SU-DHL-6 (cell line): ENCODE results near the gene PKIB.

ENCODE experiments used
- H2AFZ ChIP-seq: fragments of 200-600 bp; sonication (generic); 2 replicates; pipeline ENCODE4 v1.6.1; 2014; ENCODE audit warnings: low read depth, mild to moderate bottlenecking, moderate library complexity, mixed read lengths, antibody characterized with exemption, low read length; ENCODE audit not compliant: severe bottlenecking
- H3F3A ChIP-seq: fragments of 200-600 bp; shearing (Covaris generic); 2 replicates; pipeline ENCODE4 v1.6.0; 2016; ENCODE audit warnings: antibody characterized with exemption, mild to moderate bottlenecking; ENCODE audit not compliant: insufficient read depth
- H3K27ac ChIP-seq: fragments of 200-600 bp; sonication (generic); 2 replicates; pipeline ENCODE4 v1.5.1; 2016; ENCODE audit warnings: low read depth, mild to moderate bottlenecking, low read length, moderate library complexity, mixed read lengths
- H3K27me3 ChIP-seq: fragments of 200-600 bp; sonication (generic), shearing (Covaris generic); 2 replicates; pipeline ENCODE4 v1.6.0; 2014; ENCODE audit warnings: mild to moderate bottlenecking, low read length
- H3K36me3 ChIP-seq: fragments of 200-600 bp; sonication (generic); 2 replicates; pipeline ENCODE4 v1.6.1; 2014; ENCODE audit warnings: mild to moderate bottlenecking, low read length, mixed read lengths
- H3K4me2 ChIP-seq: fragments of 300-600, 200-600 bp; shearing (Covaris generic), sonication (generic); 2 replicates; pipeline ENCODE4 v1.6.0; 2014; ENCODE audit warnings: low read length, low read depth, mild to moderate bottlenecking; ENCODE audit not compliant: poor library complexity, severe bottlenecking
- H3K4me3 ChIP-seq: fragments of 200-600 bp; sonication (generic); 2 replicates; pipeline ENCODE4 v1.5.1; 2014; ENCODE audit warnings: antibody characterized with exemption, low read length, mild to moderate bottlenecking, mixed read lengths; ENCODE audit not compliant: insufficient read depth, poor library complexity, severe bottlenecking
- H3K79me2 ChIP-seq: fragments of 200-600 bp; sonication (generic); 2 replicates; pipeline ENCODE4 v1.6.1; 2014; ENCODE audit warnings: mild to moderate bottlenecking, low read length, moderate library complexity; ENCODE audit not compliant: insufficient read depth
- H3K9ac ChIP-seq: fragments of 200-600 bp; sonication (generic); 2 replicates; pipeline ENCODE4 v1.7.0; 2014; ENCODE audit warnings: mild to moderate bottlenecking, low read length
- H3K9me2 ChIP-seq: fragments of 200-600 bp; sonication (generic); replicated peaks from 2 replicates; pipeline ENCODE4 v1.6.1; 2014; ENCODE audit warnings: low read length; ENCODE audit not compliant: insufficient read depth
- H3K9me3 ChIP-seq: fragments of 200-600 bp; sonication (generic); 2 replicates; pipeline ENCODE4 v1.6.1; 2014; ENCODE audit warnings: low read length, mixed read lengths; ENCODE audit not compliant: insufficient read depth
- H4K20me1 ChIP-seq: fragments of 200-600 bp; sonication (generic); 2 replicates; pipeline ENCODE4 v1.6.1; 2014; ENCODE audit warnings: low read depth, mild to moderate bottlenecking, antibody characterized with exemption, low read length, moderate library complexity, mixed read lengths
- CTCF ChIP-seq: fragments of 200-600 bp; sonication (generic); IDR thresholded peaks from one replicate; pipeline ENCODE4 v1.5.1; 2017; ENCODE audit warnings: antibody characterized with exemption, mild to moderate bottlenecking, low read length, moderate library complexity; ENCODE audit not compliant: insufficient read depth, poor library complexity, severe bottlenecking
- EZH2phosphoT487 ChIP-seq: fragments of 200-600 bp; sonication (generic), shearing (Covaris generic); conservative IDR thresholded peaks from 2 replicates; pipeline ENCODE4 v1.6.1; 2018; ENCODE audit warnings: mild to moderate bottlenecking, antibody characterized with exemption, low read length, moderate library complexity, mixed read lengths

Gene PKIB

DNA sequence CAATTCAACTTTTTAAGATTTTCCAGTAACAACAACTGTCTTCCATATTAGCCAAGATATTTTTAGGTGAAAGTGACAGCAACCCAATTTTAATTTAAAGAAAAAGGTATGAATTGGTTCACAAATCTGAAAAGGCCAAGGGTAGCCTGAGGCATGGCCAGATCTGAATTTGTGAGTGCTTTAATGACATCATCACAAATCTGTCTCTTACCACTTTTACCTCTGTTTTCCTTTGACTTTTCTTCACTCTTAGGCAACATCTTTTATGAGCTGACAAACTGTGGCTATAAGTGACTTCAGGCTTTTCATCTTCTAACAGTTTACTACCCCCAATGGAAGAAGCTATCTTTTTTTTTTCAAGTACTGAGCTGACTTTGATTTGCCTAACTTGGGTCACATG is 44.5 kb upstream of the PKIB start:
- H3K27me3 ChIP-seq: no peaks in the 10 kb centered on the region
- no peak overlapping the region for H3K27ac ChIP-seq
- H3K9me3 ChIP-seq: no peaks in the 10 kb centered on the region
- no peak overlapping the region for H3K9ac ChIP-seq
- TF ChIP-seq CTCF (no peak), EZH2phosphoT487 (no peak)
- H3K79me2 ChIP-seq: no peaks in the 10 kb centered on the region
- no peaks in the 10 kb centered on the region for H3F3A ChIP-seq
- H4K20me1 ChIP-seq: no peaks in the 10 kb centered on the region
- H3K4me3 ChIP-seq: no peak overlapping the region
- no peaks in the 10 kb centered on the region for H3K36me3 ChIP-seq
- no peaks in the 10 kb centered on the region for H3K9me2 ChIP-seq
- no peak overlapping the region for H3K4me2 ChIP-seq
- no peak overlapping the region for H2AFZ ChIP-seq

DNA sequence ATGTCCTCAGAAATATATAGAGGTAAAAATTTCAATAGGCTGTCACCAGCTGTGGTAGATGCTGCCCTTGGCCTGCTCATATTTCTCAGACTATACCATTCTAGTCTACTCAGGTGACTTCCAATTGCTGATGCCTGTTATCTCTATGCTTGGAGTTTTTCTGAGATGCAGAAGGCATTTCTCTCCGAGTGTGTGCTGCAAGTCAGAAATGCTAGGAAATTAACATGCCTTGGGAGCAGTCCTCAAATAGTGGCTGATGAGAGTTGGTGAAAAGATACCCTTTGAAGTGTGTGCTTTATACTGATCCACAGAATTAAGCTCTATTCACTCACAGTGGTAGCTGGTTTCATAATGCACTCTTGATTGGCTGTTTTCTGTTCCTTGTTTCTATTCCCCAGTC is 43.2 kb upstream of the PKIB start:
- H3F3A ChIP-seq: no peaks in the 10 kb centered on the region
- no peaks in the 10 kb centered on the region for H3K9me2 ChIP-seq
- H3K9me3 ChIP-seq: no peaks in the 10 kb centered on the region
- TF ChIP-seq CTCF (no peak), EZH2phosphoT487 (no peak)
- no peaks in the 10 kb centered on the region for H3K36me3 ChIP-seq
- H2AFZ ChIP-seq: no peak overlapping the region
- H3K9ac ChIP-seq: no peak overlapping the region
- no peaks in the 10 kb centered on the region for H3K79me2 ChIP-seq
- no peak overlapping the region for H3K27ac ChIP-seq
- no peaks in the 10 kb centered on the region for H4K20me1 ChIP-seq
- H3K4me3 ChIP-seq: no peak overlapping the region
- no peaks in the 10 kb centered on the region for H3K27me3 ChIP-seq
- no peak overlapping the region for H3K4me2 ChIP-seq

DNA sequence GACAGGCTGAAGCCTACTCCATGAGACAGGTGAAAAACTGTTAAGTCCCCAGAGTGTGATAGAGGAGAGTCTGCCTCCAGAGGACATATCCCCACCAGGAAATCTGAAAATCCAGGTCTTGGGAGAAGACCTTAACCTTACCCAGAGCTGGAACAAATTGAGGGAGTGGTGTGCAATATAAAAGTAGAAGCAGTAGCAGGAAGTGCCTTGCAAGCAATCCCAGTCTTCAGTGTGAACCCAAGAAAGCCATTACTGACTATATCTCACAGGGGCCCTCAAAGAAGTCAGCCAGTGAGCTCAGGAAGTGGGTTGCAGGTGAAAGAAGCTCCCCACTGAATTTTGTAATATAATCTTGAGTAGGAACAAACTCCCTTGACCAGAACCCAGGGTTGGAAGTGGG is 41.9 kb upstream of the PKIB start:
- no peaks in the 10 kb centered on the region for H4K20me1 ChIP-seq
- H3K9me3 ChIP-seq: no peaks in the 10 kb centered on the region
- H3K4me3 ChIP-seq: no peak overlapping the region
- no peaks in the 10 kb centered on the region for H3K27me3 ChIP-seq
- no peak for TF ChIP-seq EZH2phosphoT487
- no peak for TF ChIP-seq CTCF
- H3F3A ChIP-seq: no peaks in the 10 kb centered on the region
- H3K79me2 ChIP-seq: no peaks in the 10 kb centered on the region
- no peak overlapping the region for H3K27ac ChIP-seq
- H3K9me2 ChIP-seq: no peaks in the 10 kb centered on the region
- no peak overlapping the region for H3K9ac ChIP-seq
- no peaks in the 10 kb centered on the region for H3K36me3 ChIP-seq
- H2AFZ ChIP-seq: no peak overlapping the region
- no peak overlapping the region for H3K4me2 ChIP-seq

DNA sequence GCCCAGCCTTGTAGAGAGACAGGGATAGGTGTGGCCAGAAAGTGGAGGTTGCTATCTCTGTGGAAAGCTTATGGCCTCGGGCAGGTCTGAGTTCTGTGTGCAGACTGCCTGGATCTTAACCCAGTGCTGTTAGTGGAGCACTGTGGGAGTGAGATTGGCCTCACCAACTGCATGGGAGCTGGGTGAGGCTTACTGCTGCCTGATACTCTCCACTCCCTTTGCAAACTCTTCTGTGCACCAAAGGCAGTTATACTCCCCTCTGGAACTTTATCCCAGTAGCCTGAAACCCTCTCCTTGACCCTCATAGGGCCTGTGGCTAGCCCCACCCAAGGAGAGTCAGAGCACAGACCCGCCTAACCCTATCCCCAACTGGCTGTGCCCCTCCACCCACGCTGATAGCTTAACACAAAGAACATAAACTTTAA is 41.4 kb upstream of the PKIB start:
- Histone ChIP-seq H3F3A (no peaks in the 10 kb centered on the region), H2AFZ (no peak overlapping the region), H3K9ac (no peak overlapping the region), H3K27me3 (no peaks in the 10 kb centered on the region), H3K27ac (no peak overlapping the region), H3K36me3 (no peaks in the 10 kb centered on the region), H4K20me1 (no peaks in the 10 kb centered on the region), H3K79me2 (no peaks in the 10 kb centered on the region), H3K4me3 (no peak overlapping the region), H3K4me2 (no peak overlapping the region), H3K9me3 (no peaks in the 10 kb centered on the region), H3K9me2 (no peaks in the 10 kb centered on the region)
- TF ChIP-seq CTCF: no peak
- TF ChIP-seq EZH2phosphoT487: no peak
